GM19467 (cell line): ENCODE data around the gene SRP14.
"Not testable (repeated sequence)": the region's sequence is repeated elsewhere in the genome, so short reads cannot be mapped to it uniquely, and the experiment has no call there.

ENCODE experiments used
- ATAC-seq: cut with Tn5 transposase; IDR thresholded peaks from one replicate; pipeline ENCODE4 v1.9.1; 2021; ENCODE audit warnings: mild to moderate bottlenecking, moderate library complexity; ENCODE audit not compliant: unreplicated experiment

Gene SRP14

DNA sequence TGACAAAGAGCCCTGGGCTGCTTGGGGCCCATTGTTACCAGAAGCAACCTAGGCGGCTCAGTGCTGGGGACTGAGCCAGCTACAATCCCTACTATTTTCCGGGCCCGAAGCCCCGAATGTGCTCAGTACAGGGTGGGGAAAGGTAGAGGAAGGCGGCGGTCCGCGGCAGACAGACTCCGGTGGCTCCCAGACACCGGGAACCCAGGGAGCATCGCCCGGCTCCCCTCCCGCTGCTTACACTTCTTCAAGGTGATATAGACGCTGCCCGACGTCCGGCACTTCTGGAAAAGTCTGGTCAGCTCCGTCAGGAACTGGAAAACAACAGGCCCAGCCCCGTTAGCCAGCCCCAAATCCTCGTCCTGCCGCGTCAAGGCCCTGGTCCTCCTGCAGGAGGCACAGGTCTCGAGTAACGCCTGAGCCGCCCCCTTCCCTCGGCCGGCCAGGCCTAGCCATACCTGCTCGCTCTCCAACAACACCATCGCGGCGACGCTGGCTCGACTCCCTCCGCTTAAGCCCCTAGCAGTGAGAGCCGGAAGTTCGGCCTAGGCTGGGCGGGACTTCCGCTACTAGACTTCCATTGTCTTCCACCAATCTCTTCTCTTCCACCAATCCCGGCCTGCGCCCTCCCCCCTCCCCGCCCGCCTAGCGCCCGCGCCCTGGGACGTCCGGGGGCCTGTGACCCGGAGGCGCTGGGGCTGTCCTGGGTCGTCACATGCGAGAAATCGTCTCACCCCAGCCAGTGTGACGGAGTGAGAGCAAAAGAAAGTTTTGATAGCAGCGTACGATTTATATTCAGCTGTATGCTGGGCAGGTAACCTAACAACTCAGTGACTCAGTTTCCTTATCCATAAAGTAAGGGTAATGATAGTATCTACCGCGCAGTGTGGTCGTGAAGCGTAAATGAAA, at the start of gene SRP14:
TSS of gene SRP14 (minus strand) at position 544 of the 906 bp plus-strand sequence. CDS start at position 479, 65 bp downstream.
- ATAC-seq = peak; percentile 80

DNA sequence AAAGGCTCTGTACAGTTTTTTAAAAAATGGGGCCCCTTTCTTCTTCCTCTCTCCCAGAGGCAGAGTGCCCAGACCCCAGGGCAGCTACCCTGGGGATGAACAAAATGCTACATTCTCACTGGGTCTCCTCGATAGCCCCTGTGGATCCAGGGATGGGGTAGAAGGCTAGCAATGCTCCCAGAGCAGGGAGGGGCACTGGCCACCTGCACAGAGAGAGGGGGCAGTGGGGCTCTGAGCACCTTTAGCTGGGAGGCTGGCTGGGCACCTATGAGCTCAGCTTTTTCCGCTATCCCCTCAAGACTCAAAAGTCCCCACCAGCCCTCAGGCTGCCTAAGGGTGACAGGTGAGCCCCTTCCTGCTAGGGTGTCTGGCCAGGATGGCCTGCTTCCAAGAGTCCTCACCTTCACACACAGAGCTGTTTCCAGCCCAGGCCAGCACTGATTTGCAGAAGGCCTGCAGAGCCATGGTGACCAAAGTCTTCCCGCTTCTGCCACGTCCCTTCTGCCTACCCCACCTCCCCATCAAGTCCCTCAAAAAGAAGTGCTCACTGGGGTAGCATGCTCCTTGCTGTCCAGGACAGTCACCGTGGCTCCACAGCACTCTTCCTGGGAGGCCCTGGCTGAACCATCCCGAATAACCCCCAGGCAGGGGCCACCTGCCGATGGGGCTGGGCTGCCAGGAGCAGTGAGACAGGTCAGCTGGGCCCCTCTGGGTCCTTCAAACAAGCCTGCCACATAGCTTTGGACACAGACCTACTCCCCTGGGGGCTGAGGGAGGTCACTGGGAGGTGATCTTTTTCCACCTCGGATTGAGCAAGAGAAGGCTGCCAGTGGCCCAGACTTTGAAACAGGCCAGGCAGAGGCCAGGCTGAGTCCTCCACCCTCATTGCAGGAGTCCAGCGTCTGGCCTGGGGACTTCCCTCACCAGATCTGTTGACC, 49.3 kb upstream of the SRP14 start:
- ATAC-seq = no peak

DNA sequence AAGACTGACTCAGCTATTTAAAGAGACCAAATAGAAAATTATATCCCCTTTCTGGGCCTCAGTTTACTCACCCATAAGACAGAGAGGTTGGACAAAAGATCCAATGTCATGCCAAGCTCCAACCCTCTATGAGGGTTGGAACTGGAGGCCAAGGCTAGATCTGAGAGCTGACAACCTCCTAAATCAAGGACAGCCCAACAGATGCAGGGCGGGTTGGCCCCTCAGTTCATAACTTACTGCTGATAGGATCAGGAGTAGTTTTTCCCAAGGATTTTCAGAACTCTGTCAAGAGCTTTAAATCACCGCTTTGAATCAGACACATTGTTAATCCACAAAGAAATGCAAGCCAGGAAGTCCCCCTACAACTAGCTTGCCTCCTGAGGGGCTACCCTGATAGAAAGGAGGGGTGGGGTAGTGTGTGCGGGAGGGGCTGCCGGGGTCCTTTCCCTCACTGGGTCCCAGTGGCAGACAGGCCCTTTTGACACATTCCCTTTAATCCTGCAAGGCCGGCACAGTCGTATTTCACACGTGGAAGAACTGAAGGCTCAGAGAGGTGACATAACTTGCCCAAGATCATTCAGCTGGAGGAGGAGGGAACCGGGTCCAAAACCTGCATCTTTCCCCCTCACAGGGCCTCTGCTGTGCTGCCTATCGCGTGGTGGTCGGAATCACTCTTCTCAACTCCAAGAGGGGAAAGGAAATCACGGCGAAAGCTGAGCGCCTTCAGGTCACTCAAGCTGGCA, 48.3 kb upstream of the SRP14 start:
- no peak for ATAC-seq

- no peak for ATAC-seq
Measured at GRCh38 chr15:40085266-40085665, 46.3 kb upstream of the SRP14 start.

DNA sequence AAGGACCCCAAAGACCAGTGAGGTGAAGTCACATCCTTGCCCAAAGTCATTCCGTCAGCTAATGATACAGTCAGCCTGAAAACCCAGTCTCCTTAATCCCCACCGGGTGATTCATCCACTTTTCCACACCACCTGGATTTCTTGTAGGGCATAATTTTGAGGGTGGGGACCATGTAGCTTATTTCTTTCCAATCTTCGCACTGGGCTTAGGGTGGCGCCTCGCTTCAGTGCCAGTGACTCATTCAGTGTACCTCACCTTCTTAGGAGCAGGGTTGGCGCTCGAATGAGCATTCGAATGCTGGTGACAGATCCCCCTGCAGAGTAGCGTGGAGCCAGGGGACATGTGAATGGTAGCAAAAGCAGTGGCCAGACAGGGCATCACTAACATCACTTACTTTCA, 45.7 kb upstream of the SRP14 start:
- ATAC-seq = no peak

DNA sequence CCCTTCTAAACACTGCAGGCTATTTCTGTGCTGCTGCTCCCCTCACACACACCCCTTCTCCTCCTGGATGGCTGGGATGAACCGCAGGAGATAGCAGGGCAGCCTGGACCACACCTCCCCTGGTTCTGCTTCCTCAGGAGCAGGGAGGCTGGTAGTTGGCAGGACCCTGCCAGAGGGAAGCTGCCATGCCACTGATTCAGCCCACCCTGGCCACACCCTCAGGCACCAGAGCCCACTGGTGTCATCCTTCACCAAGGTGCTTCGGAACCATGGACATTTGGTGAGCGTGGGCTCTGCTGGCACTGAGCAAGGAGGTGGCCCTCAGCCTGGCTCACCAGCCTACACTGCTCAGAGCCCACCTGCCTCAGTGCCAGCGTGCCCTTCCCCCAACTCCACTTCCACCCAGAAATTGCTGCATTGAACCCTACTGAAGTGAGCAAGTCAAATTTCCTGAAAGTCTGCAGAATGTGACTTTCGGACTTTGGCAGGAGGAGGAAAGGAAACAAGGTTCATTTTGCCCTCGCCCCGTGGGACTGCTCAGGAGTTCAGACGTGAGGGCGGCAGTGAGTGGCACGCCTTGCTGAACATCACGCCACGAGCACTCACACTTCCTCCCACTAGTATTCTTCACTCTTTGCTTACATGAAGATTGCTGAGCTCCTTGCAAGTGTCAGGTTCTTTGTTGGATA, 43.4 kb upstream of the SRP14 start:
- ATAC-seq = no peak

- ATAC-seq = no peak
Measured at GRCh38 chr15:40081691-40082194, 42.8 kb upstream of the SRP14 start.

DNA sequence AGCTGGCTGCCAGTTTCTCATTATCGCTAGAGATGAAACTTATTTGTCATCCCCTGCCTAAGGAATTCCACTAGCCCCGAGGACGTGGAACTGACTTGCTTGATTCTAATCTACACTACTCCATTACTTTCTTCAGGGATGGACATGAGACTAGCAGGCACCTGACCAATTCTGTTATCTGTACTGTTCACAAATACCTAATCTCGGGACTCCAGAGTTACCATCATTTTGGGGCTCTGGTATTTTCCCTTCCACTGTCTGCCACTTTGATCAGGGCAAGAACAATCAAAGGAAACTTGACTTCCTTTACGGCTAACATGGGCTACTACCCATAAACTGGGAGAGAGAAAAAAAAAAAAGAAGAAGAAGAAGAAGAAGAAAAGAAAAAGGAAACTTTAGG, 41.9 kb upstream of the SRP14 start:
- ATAC-seq = no peak

- no peak for ATAC-seq
Measured at GRCh38 chr15:40080104-40080503, 41.1 kb upstream of the SRP14 start.

DNA sequence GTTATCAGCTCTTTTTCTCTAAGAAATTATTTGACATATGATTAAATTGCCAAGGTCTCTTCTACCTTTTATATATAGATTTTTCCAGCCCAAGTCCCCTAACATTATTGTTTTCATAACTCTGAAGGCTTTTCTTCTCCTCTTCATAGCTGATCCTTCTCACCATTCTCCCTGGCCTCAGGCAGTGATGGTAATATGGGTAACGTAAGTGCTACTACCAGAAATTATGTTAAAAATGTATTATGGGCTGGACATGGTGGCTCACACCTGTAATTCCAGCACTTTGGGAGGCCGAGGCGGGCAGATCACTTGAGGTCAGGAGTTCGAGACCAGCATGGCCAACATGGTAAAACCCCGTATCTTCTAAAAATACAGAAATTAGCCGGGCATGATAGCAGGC, 40.5 kb upstream of the SRP14 start:
- ATAC-seq = no peak

GRCh38 chr15:40075298-40076044, 36.5 kb upstream of the SRP14 start:
- no peak for ATAC-seq

DNA sequence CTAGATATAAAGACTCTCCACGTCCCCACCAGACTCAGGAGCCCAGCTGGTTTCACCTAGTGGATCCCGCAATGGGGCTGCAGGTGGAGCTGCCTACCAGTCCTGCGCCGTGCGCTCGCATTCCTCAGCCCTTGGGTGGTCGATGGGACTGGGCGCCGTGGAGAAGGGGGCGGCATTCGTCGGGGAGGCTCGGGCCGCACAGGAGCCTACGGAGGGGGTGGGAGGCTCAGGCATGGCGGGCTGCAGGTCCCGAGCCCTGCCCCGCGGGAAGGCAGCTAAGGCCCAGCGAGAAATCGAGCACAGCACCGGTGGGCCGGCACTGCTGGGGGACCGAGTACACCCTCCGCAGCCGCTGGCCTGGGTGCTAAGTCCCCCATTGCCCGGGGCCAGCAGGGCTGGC, 35.7 kb upstream of the SRP14 start:
- not testable (repeated sequence) for ATAC-seq

- ATAC-seq = not testable (repeated sequence)
Measured at GRCh38 chr15:40073716-40074490, 34.9 kb upstream of the SRP14 start.

DNA sequence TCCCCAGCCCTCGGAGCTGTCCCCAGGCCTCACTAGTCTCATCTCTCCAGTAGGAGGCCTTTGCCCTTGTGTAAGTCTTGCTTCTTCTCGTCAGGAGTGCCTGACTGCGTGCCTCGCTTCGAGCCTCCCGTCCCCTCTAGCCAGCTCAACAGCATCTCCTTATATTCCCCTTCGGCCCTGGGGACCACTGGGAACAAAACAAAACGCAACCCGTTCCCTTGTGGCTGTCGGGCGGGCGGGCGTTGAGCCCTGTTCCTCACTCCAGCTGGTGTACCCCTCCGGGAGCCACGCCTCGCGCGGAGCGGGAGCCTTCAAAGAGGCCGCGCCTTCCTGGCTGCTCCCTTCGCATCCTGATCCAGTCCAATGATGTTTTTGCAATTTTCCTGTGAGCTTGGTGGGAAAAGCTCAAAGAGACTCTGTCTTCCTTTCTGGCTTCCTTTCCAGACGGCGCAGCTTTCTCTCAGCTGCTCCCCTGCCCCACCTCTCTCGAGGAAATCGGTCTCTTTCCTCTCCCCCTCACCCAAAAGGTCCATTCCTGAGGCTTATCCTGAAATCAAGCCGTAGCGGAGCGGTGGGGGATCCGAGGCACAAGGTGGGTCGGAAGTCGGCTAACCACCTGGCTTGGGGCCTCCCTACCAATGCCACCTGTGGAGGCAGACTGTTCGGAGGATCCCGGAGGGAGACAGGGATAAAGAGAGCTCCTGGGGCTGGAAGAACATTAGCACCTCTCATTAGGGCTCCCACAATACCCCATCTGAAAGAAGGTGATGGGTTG, 33.4 kb upstream of the SRP14 start:
- ATAC-seq = no peak

DNA sequence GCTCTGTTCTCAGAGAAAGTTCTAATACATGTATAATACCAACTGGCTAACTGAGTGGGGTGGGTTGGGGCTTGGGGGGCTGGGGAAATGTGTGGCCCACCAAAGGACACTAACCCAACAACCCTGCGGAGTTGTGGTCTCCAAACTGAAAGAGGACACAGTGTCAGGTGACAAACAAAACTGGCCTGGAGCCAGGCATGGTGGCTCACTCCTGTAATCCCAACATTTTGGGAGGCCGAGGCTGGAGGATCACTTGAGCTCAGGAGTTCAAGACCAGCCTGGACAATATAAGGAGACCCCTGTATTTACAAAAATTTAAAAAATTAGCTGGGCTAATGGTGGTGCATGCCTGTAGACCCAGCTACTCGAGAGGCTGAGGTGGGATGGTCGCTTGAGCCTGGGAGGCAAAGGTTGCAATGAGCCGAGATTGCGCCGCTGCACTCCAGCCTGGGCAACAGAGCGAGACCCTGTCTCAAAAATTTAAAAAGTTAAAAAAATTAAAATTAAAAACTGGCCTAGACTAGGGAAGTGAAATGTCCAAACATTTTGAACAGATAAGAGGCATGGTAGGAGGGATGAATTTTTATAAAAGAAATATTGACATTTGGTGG, 31.7 kb upstream of the SRP14 start:
- ATAC-seq = no peak

- ATAC-seq = no peak
Measured at GRCh38 chr15:40070166-40070557, 31.2 kb upstream of the SRP14 start.
